ENCODE measurements around the gene SCO1. TPM values are rescaled to one million over a fixed set of nuclear protein-coding genes. Genes with fewer than 3 reads are reported as not detected.
"Not testable (repeated sequence)": the region's sequence is repeated elsewhere in the genome, so short reads cannot be mapped to it uniquely, and the experiment has no call there.

Gene SCO1
- total RNA-seq, result 39.1 and 48.5 TPM in 2 replicates

GRCh38 chr17:10697092-10698081, at the start of gene SCO1, which contains the start of gene ADPRM:
SCO1 (minus strand) TSS chr17:10697533; CDS start chr17:10697507, 26 bp downstream.
ADPRM (plus strand) TSS chr17:10697594; CDS start chr17:10704927, 7,333 bp downstream.
- DNase-seq (ENCODE audit: low read depth), result peak; percentile 86

GRCh38 chr17:10745231-10745630, 47.9 kb upstream of the SCO1 start:
- no peak for DNase-seq (ENCODE audit: low read depth)

- DNase-seq (ENCODE audit: low read depth), result no peak
Observed at GRCh38 chr17:10744501-10745000, 47.2 kb upstream of the SCO1 start.

GRCh38 chr17:10743316-10744009, 46.1 kb upstream of the SCO1 start:
- no peak for DNase-seq (ENCODE audit: low read depth)

GRCh38 chr17:10742431-10742830, 45.1 kb upstream of the SCO1 start:
- DNase-seq (ENCODE audit: low read depth), result no peak

GRCh38 chr17:10741416-10742135, 44.2 kb upstream of the SCO1 start:
- DNase-seq (ENCODE audit: low read depth), result no peak

- DNase-seq (ENCODE audit: low read depth), result no peak
Observed at GRCh38 chr17:10739386-10739785, 42.1 kb upstream of the SCO1 start.

- no peak for DNase-seq (ENCODE audit: low read depth)
Observed at GRCh38 chr17:10738521-10739258, 41.4 kb upstream of the SCO1 start.

- no peak for DNase-seq (ENCODE audit: low read depth)
Observed at GRCh38 chr17:10737736-10738135, 40.4 kb upstream of the SCO1 start.

GRCh38 chr17:10737168-10737622, 39.9 kb upstream of the SCO1 start:
- DNase-seq (ENCODE audit: low read depth), result peak; percentile 83

GRCh38 chr17:10735821-10736220, 38.5 kb upstream of the SCO1 start:
- no peak for DNase-seq (ENCODE audit: low read depth)

GRCh38 chr17:10735251-10735650, 37.9 kb upstream of the SCO1 start:
- DNase-seq (ENCODE audit: low read depth), result no peak

- DNase-seq (ENCODE audit: low read depth), result no peak
Observed at GRCh38 chr17:10733666-10734065, 36.3 kb upstream of the SCO1 start.

GRCh38 chr17:10732121-10732520, 34.8 kb upstream of the SCO1 start:
- not testable (repeated sequence) for DNase-seq (ENCODE audit: low read depth)

GRCh38 chr17:10731408-10731879, 34.1 kb upstream of the SCO1 start:
- DNase-seq (ENCODE audit: low read depth), result no peak

GRCh38 chr17:10730247-10730646, 32.9 kb upstream of the SCO1 start:
- not testable (repeated sequence) for DNase-seq (ENCODE audit: low read depth)

GRCh38 chr17:10729334-10730193, 32.2 kb upstream of the SCO1 start, which contains the start of gene TMEM220:
TMEM220 (minus strand) TSS chr17:10730023; CDS start chr17:10729851, 172 bp downstream.
- peak; percentile 51 for DNase-seq (ENCODE audit: low read depth)

GRCh38 chr17:10728331-10728892, 31.1 kb upstream of the SCO1 start:
- no peak for DNase-seq (ENCODE audit: low read depth)

GRCh38 chr17:10727192-10727591, 29.9 kb upstream of the SCO1 start:
- DNase-seq (ENCODE audit: low read depth), result no peak

Data from renal cortical epithelial cell (primary cell).